ENCODE data around the gene P2RY4. TPM values are rescaled to one million over a fixed set of nuclear protein-coding genes. Genes with fewer than 3 reads are reported as not detected.
"Not testable (repeated sequence)": the region's sequence is repeated elsewhere in the genome, so short reads cannot be mapped to it uniquely, and the experiment has no call there.

P2RY4 gene
- total RNA-seq, 6 experiments from 2014 or later: not detected

DNA sequence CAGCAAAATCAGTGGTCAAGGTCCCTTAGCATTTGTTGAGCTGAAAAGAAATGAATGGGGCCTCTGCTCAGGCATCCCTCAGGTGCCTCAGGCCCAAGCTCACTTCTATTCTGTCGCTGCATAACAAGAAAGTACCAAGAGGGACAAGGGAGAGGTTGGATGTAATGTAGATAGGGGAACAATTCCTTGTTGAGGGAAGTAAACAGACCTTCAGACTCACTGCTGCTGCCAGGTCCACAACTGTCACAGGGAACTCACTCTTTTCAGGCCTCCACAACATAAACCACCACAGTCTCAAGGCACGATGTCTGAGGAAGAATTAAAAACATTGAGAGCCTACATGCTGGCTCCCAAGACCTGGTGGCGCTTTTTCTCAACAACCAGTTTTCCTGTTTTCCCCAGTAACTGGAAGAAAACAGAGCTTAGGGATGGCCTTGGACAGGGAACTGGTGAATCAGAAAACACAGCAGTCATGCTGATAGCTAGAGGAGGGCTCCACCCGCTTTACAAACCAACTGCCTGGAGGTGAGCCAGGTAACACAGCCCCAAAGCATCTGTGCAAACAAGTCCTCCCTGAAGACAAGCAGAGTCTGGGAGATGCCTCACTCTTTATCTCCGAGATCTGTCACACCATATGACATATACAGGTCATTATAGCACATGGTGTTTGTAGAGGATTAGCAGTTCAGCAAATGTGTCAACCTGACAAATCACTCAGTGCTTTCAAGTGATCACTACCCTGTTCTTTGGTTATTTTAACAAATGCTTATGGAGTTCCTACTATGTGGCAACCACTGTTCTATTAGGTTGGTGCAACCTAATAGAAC is 39.9 kb downstream of the P2RY4 start:
- peak overlapping the region; percentile 59; the same call in 1 of the 2 replicates for H3K27ac Mint-ChIP-seq
- no peaks in the 10 kb centered on the region for H3K9me3 Mint-ChIP-seq
- H3K27me3 Mint-ChIP-seq (ENCODE audit: insufficient read depth): no peaks in the 10 kb centered on the region; the same call in 1 of the 2 replicates
- H3K4me3 Mint-ChIP-seq: no peak overlapping the region
- H3K4me1 Mint-ChIP-seq (ENCODE audit: low read depth): 0 out of 2 replicates have a peak, but pooled peaks cover 6% of the 10 kb centered on the region
- DNase-seq: peak; percentile 38
- TF ChIP-seq CTCF (IDR thresholded peaks at IDR 0.05): no peak
- no peaks in the 10 kb centered on the region for H3K36me3 Mint-ChIP-seq (ENCODE audit: low read depth)

DNA sequence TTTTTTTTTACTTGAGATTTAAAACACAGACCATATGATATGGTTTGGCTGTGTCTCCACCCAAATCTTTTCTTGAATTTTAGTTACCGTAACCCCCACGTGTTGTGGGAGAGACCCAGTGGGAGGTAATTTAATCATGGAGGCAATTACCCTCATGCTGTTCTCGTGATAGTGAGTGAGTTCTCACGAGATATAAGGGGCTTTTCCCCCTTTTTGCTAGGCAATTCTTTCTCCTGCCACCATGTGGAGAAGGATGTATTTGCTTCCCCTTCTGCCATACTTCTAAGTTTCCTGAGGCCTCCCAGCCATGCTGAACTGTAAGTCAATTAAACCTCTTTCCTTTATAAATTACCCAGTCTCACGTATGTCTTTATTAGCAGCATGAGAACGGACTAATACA is 50.4 kb downstream of the P2RY4 start:
- not testable (repeated sequence) for H3K27me3 Mint-ChIP-seq (ENCODE audit: insufficient read depth); H3K36me3 Mint-ChIP-seq (ENCODE audit: low read depth); DNase-seq; H3K4me3 Mint-ChIP-seq; H3K4me1 Mint-ChIP-seq (ENCODE audit: low read depth); H3K9me3 Mint-ChIP-seq; H3K27ac Mint-ChIP-seq

- Mint-ChIP-seq H3K4me3 (no peak overlapping the region), H3K4me1 (ENCODE audit: low read depth) (no peaks in the 10 kb centered on the region), H3K27ac (no peak overlapping the region), H3K9me3 (no peaks in the 10 kb centered on the region), H3K36me3 (ENCODE audit: low read depth) (no peaks in the 10 kb centered on the region), H3K27me3 (ENCODE audit: insufficient read depth) (no peaks in the 10 kb centered on the region; the same call in none of the 2 replicates)
- no peak for DNase-seq
- TF ChIP-seq CTCF (IDR thresholded peaks at IDR 0.05): no peak
These were observed 51.5 kb downstream of the P2RY4 start for GRCh38 chrX:70208479-70208878.

Other genes with a start within 250 kb of the P2RY4 start
- not detected for gene AWAT2, start 210.3 kb downstream of the P2RY4 start, total RNA-seq (2021; fragmentation: NEBNext Ultra II Directional; extraction: Animal tissue kit (Norgen Biotek cat#: 25700))
- gene OTUD6A, start 197.7 kb downstream of the P2RY4 start, total RNA-seq (2021; fragmentation: NEBNext Ultra II Directional; extraction: Animal tissue kit (Norgen Biotek cat#: 25700)): not detected
- gene IGBP1, start 126.8 kb downstream of the P2RY4 start, total RNA-seq (2021; fragmentation: NEBNext Ultra II Directional; extraction: Animal tissue kit (Norgen Biotek cat#: 25700)): 10 to 100 TPM; 35.1 to 39.9 (median 37.4) TPM
- gene DGAT2L6, start 82.7 kb downstream of the P2RY4 start, total RNA-seq (2021; fragmentation: NEBNext Ultra II Directional; extraction: Animal tissue kit (Norgen Biotek cat#: 25700)): not detected
- not detected for gene AWAT1, start 25.5 kb downstream of the P2RY4 start, total RNA-seq (2021; fragmentation: NEBNext Ultra II Directional; extraction: Animal tissue kit (Norgen Biotek cat#: 25700))
- not detected for gene ARR3, start 8.1 kb upstream of the P2RY4 start, total RNA-seq (2021; fragmentation: NEBNext Ultra II Directional; extraction: Animal tissue kit (Norgen Biotek cat#: 25700))
- gene RAB41, start 22.0 kb upstream of the P2RY4 start, total RNA-seq (2021; fragmentation: NEBNext Ultra II Directional; extraction: Animal tissue kit (Norgen Biotek cat#: 25700)): not detected
- gene PDZD11, start 29.7 kb upstream of the P2RY4 start, total RNA-seq (2021; fragmentation: NEBNext Ultra II Directional; extraction: Animal tissue kit (Norgen Biotek cat#: 25700)): 10 to 100 TPM; 72.7 to 89.5 (median 87.1) TPM
- 10 to 100 TPM; 10.7 to 30.2 (median 25.8) TPM for gene KIF4A, start 29.9 kb upstream of the P2RY4 start, total RNA-seq (2021; fragmentation: NEBNext Ultra II Directional; extraction: Animal tissue kit (Norgen Biotek cat#: 25700))
- gene GDPD2, start 163.1 kb upstream of the P2RY4 start, total RNA-seq (2021; fragmentation: NEBNext Ultra II Directional; extraction: Animal tissue kit (Norgen Biotek cat#: 25700)): not detected
- gene DLG3, start 184.6 kb upstream of the P2RY4 start, total RNA-seq (2021; fragmentation: NEBNext Ultra II Directional; extraction: Animal tissue kit (Norgen Biotek cat#: 25700)): 10 to 100 TPM in 2 of 6 experiments, 1 to 10 TPM in 4; 9.2 to 11.3 (median 9.8) TPM

Measured in HFFc6 (cell line).